GM19468 (cell line): Measurements from ENCODE around the gene TMEM232.

ENCODE experiments used
- ATAC-seq: cut with Tn5 transposase; IDR thresholded peaks from one replicate; pipeline ENCODE4 v1.9.1; 2021; ENCODE audit warnings: mild to moderate bottlenecking, moderate library complexity, moderate number of reproducible peaks; ENCODE audit not compliant: unreplicated experiment; ENCODE audit errors: extremely low read depth

Gene TMEM232

DNA sequence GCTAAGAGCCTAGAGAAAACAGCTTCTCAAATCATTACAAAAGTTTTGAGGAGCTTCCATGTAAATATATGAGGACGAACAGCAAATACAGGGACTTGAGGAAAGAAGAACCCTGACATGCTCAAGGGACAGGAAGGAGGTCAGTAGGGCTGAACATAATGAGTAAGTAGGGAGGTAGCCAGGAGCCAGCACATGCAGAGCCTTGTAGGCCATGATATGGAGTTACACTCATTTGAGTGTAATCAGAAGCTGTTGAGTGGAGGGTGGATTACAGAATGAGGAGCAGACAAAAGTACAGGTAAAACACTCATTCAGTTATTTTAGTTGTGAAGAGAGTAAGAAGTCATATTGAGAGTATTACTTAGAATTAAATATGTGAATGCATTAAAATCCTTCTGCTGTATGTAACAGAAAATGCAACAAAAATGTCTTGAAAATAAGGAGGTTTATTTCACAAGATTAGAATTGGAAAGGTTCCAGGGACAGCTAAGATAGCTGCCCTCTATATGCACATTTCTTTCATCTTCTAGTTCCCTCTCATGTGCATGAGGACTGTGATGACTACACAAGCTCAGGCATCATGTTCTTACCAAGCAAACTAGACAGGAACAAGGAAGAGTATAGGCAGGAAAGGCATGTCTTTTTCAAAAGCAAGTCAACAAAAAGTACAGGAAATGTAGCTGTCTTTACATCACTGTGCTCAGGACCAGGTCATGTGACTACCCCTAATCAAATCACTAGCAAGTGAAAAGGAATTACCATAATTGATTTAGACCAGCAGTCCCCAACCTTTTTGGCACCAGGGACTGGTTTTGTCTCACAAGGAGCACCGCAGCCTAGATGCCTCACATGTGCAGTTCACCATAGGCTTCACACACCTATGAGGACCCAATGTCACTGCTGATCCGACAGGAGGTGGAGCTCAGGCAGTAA lies 87.2 kb downstream of the TMEM232 start:
- ATAC-seq: no peak

DNA sequence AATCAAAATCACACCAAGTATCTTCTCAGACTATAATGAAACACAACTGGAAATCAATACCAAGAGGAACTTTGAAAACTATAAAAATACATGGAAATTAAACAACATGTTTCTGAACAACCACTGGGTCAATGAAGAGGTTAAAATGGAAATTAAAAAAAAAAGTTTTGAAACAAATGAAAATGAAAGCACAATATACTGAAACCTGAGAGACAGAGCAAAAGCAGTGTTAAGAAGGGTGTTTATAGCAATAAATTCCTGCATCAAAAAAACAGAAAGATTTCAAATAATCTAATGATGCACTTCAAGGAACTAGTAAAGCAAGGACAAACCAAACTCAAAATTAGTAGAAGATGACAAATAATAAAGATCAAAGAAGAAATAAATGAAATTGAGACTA lies 92.0 kb downstream of the TMEM232 start:
- no peak for ATAC-seq

GRCh38 chr5:110631236-110631635 lies 95.2 kb downstream of the TMEM232 start:
- no peak for ATAC-seq

DNA sequence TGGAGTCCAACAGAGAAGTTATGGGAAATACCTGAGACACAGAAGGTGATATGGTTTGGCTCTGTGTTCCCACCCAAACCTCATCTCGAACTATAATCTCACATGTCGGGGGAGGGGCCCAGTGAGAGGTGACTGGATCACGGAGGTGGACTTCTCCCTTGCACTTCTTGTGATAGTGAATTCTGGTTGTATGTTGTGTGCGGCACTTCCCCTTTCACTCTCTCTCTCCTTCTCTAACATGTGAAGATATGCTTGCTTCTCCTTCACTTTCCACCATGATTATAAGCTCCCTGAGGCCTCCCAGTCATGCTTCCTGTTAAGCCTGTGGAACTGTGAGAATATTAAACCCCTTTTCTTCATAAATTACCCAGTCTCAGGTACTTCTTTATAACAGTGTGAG lies 96.1 kb downstream of the TMEM232 start:
- no peak for ATAC-seq

DNA sequence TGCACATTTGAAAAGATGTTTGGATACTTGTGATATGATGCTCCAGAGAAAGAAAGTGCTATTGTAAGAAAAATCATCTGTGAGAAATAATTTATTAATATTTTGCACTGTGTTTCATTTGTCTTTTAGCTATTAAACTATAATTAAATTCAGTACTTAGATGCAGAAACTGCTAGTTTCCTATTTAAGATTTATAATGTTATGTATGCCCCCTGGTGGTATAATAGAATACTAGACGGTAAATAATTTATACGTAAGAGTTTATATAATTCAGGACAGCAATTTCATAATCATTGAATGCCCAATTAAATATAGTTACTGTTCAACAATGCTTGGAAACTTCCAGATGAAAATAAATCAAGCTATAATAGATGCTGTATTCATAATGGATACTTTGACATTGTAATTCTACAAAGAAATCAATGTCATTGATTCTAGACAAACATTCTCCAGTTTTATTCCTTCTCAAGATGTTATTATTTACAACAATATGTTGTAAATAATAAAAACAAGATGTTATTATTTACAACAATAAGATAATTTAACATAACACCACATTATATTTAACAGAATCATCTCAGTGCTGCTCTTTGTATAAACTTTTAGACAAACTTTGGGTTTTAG lies 101.0 kb downstream of the TMEM232 start:
- ATAC-seq: no peak

DNA sequence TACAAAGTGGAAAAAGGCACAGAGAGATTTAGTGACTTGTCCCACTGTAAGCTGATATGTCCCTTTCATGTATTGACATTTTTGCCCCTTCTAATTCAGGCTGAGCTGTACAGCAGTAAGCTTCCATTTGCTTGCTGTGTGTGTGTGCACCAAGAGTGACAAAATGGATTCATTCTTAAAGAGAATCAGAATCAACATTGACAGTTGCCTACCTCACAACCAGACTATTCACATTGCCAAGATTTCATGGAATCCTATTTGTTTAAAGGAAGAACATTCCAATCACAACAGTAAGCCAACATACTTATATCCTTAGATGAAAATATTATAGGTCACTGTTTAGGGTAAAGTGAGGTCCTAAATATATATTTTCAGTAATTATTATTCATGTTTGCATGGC lies 102.6 kb downstream of the TMEM232 start:
- ATAC-seq: no peak

DNA sequence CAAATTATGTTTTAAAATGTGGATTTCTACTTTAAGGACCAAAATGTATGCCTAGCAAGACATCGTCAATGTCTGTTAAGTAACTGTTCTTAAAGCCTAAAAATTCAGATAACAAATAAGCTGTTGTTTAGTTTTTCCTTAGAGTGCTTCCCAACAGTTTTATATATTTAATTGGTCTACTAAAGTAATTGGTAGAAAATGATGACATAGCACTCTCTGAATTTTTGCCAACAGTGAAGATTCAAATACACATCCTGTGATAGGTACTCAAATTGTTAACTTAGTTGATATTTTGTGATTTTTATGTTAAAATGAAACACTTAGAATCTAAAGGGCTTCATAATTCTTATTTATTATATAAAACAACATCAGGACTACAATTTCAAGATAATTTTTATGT lies 107.5 kb downstream of the TMEM232 start:
- no peak for ATAC-seq

DNA sequence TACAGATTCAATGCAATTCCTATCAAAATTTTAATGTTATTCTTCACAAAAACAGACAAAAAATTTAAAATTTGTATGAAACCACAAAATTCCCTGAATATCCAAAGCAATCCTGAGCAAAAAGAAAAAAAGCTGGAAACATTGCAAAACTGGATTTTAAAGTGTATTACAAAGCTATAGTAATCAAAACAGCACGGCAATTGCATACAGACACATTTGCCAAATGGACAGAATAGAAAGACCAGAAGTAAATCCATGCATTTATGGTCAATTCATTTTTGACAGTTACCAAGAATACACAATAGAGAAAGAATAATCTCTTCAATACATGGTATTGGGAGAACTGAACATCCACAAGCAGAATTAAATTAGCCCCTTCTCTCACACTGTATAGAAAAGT lies 110.5 kb downstream of the TMEM232 start:
- no peak for ATAC-seq

DNA sequence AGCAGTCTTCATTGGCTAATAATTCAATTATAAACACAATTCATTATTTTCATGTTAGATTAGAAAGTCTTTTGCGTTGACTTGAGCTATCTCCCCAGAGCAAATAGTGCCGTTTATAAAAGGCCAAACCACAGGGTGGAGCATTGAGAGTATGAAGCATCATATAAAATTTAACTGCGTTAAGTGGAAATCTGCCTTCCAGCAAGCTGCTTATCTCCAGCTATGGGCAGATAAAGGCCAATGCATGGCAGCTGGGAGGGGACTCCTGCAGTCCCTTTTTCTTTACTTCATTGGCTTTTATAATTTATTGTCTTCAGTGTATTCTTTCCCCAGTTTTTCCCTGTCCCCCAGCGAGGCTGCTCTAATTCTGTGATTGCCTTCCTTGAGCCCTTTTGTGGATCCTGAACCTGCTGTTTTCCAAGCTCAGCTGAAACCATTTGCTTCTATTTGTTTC lies 113.7 kb downstream of the TMEM232 start:
- no peak for ATAC-seq

DNA sequence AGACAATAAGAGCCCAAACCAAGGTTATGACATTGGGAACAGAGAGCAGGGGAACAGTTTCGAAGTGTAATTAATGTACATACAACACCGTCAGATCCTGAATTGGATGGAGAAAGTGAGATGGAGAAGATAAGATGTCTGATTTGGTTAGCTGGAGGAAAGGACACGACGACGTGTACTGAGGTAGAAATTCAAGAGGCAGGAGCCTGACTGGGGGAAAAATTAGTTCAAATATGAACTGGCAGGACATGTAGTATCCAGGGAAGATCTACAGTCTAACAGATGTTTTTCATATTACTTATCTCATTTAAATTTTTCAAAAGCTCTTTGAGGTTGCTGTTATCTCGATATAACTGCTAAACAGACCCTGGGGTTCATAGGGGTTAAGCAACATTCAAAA lies 114.7 kb downstream of the TMEM232 start:
- no peak for ATAC-seq

DNA sequence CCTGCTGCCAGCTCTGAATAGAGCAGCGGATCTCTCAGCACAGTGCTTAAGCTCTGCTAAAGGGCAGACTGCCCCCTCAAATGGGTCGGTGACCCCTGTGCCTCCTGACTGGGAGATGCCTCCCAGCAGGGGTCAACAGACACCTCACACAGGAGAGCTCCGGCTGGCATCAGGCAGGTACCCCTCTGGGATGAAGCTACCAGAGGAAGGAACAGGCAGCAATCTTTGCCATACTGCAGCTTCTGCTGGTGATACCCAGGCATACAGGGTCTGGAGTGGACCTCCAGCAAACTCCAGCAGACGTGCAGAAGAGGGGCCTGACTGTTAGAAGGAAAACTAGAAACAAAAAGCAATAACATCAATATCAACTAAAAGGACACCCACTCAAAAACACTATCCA lies 131.6 kb downstream of the TMEM232 start:
- ATAC-seq: no peak

GRCh38 chr5:110590187-110590586 lies 136.3 kb downstream of the TMEM232 start:
- peak; percentile 73 for ATAC-seq

GRCh38 chr5:110588286-110588980 lies 138.0 kb downstream of the TMEM232 start:
- no peak for ATAC-seq

DNA sequence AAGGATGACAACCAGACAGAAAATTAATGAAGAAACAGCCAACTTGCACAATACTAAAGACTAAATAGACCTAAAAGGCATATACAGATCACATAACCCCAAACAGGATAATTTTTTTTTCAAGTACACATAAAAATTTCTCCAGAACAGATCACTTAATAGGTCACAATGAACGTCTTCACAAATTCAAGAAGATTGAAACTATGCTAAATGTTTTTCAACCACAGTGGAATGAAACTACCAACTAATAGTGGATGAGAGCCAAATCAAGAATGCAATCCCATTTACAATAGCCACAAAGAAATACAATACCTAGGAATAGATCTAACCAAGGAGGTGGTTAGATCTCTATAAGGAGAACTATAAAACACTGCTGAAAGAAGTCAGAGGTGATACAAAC lies 145.8 kb downstream of the TMEM232 start:
- no peak for ATAC-seq

DNA sequence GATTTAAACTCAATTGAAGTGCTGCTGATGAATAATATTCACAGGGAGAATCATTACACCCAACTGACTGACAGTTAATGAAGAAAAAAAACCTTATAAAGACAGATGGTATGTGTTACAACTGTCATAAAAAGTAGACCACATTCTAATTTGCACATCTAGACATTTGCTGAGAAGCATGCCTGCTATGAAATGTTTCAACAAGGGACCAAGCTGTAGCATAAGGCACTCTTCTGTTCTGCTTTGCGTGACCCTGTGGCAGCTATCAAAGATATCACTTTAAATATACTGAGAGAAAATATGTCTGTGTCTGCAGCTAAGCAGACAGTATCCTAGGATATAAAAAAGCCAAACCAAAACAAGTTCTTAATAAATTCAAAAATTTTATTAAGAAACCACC lies 153.7 kb downstream of the TMEM232 start:
- ATAC-seq: no peak

GRCh38 chr5:110562191-110562590 lies 164.3 kb downstream of the TMEM232 start:
- no peak for ATAC-seq

GRCh38 chr5:110561510-110561909 lies 165.0 kb downstream of the TMEM232 start:
- ATAC-seq: no peak

- ATAC-seq: no peak
Measured at GRCh38 chr5:110549301-110549700, 177.2 kb downstream of the TMEM232 start.

- no peak for ATAC-seq
Measured at GRCh38 chr5:110548171-110548570, 178.3 kb downstream of the TMEM232 start.

GRCh38 chr5:110547495-110547894 lies 179.0 kb downstream of the TMEM232 start:
- no peak for ATAC-seq

DNA sequence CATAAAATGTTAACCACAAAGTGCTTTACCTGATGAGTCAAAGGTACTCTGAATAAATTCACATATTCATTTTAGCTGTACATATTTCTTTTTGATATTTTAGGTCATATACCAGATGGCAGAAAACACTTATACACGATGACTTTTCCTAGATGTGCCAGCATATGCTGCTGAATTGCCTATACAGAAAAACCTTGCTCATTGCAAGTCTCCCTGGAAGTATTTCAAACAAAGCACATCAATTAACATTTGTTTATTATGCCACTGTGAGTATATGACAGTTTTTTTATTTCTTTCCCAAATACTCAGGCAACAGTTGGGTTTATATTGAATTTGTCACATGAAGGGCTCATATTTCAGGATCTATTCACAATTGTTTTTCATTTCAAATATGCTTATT lies 180.8 kb downstream of the TMEM232 start:
- no peak for ATAC-seq
